H9 (cell line): ENCODE measurements around the gene MIPEP. TPM values are rescaled to one million over a fixed set of nuclear protein-coding genes. Genes with fewer than 3 reads are reported as not detected.

Experiments used
- DNase-seq: peaks from one replicate; pipeline ENCODE4 v3.0.0-alpha.2; 2017
- H2AFZ ChIP-seq: one replicate; pipeline ENCODE4 v1.6.1; 2013; ENCODE audit warnings: mild to moderate bottlenecking, low read length, control low read depth, moderate library complexity
- H2AK5ac ChIP-seq: 2 replicates; pipeline ENCODE4 v1.6.1; 2013; ENCODE audit warnings: low read length, control low read depth, mixed read lengths; ENCODE audit not compliant: insufficient read length
- H2BK120ac ChIP-seq: one replicate; pipeline ENCODE4 v1.6.1; 2013; ENCODE audit warnings: low read depth, mild to moderate bottlenecking, low read length, control low read depth, inconsistent platforms; ENCODE audit not compliant: poor library complexity, severe bottlenecking
- H2BK12ac ChIP-seq: 2 replicates; pipeline ENCODE4 v1.6.1; 2013; ENCODE audit warnings: low read length, control low read depth, mixed read lengths, low read depth; ENCODE audit not compliant: insufficient read length
- H2BK15ac ChIP-seq: 2 replicates; pipeline ENCODE4 v1.6.1; 2013; ENCODE audit warnings: low read depth, low read length, control low read depth
- H2BK20ac ChIP-seq: one replicate; pipeline ENCODE4 v1.6.1; 2013; ENCODE audit warnings: low read depth, mild to moderate bottlenecking, low read length, control low read depth, inconsistent platforms; ENCODE audit not compliant: poor library complexity, severe bottlenecking
- H2BK5ac ChIP-seq: 2 replicates; pipeline ENCODE4 v1.6.1; 2013; ENCODE audit warnings: low read length, control low read depth, mixed read lengths; ENCODE audit not compliant: insufficient read length
- H3K14ac ChIP-seq: 2 replicates; pipeline ENCODE4 v1.6.1; 2013; ENCODE audit warnings: low read length, control low read depth; ENCODE audit not compliant: insufficient read depth
- H3K18ac ChIP-seq: 2 replicates; pipeline ENCODE4 v1.6.1; 2013; ENCODE audit warnings: low read depth, mild to moderate bottlenecking, mixed read lengths, low read length, control low read depth; ENCODE audit not compliant: insufficient read length
- H3K23ac ChIP-seq: 2 replicates; pipeline ENCODE4 v1.6.1; 2013; ENCODE audit warnings: low read length, control low read depth, mixed read lengths, low read depth; ENCODE audit not compliant: insufficient read length
- H3K23me2 ChIP-seq: 2 replicates; pipeline ENCODE4 v1.6.1; 2013; ENCODE audit warnings: low read depth, mild to moderate bottlenecking, mixed read lengths, low read length, control low read depth; ENCODE audit not compliant: insufficient read length, poor library complexity, severe bottlenecking
- H3K27ac ChIP-seq: 2 replicates; pipeline ENCODE4 v1.5.1; 2013; ENCODE audit warnings: low read length, control low read depth, mixed read lengths, low read depth; ENCODE audit not compliant: insufficient read length
- H3K27me3 ChIP-seq: 2 replicates; pipeline ENCODE4 v1.6.1; 2013; ENCODE audit warnings: low read length, control low read depth, inconsistent platforms; ENCODE audit not compliant: insufficient read depth
- H3K4ac ChIP-seq: 2 replicates; pipeline ENCODE4 v1.6.1; 2013; ENCODE audit warnings: low read depth, mild to moderate bottlenecking, control low read depth, inconsistent platforms, low read length, moderate library complexity
- H3K4me1 ChIP-seq: 2 replicates; pipeline ENCODE4 v1.6.1; 2013; ENCODE audit warnings: low read length, control low read depth, inconsistent platforms; ENCODE audit not compliant: insufficient read depth
- H3K4me2 ChIP-seq: 2 replicates; pipeline ENCODE4 v1.6.1; 2013; ENCODE audit warnings: low read length, control low read depth, mixed read lengths; ENCODE audit not compliant: insufficient read length, insufficient read depth
- H3K56ac ChIP-seq: 2 replicates; pipeline ENCODE4 v1.6.1; 2013; ENCODE audit warnings: low read depth, mild to moderate bottlenecking, mixed read lengths, low read length, control low read depth; ENCODE audit not compliant: insufficient read length
- H3K79me1 ChIP-seq: 2 replicates; pipeline ENCODE4 v1.6.1; 2013; ENCODE audit warnings: low read depth, mild to moderate bottlenecking, moderate library complexity, low read length, control low read depth, inconsistent platforms; ENCODE audit not compliant: insufficient read depth, poor library complexity, severe bottlenecking
- H3K79me2 ChIP-seq: 2 replicates; pipeline ENCODE4 v1.6.1; 2013; ENCODE audit warnings: low read length, control low read depth, inconsistent platforms; ENCODE audit not compliant: insufficient read depth
- H3K9ac ChIP-seq: 2 replicates; pipeline ENCODE4 v1.6.1; 2013; ENCODE audit warnings: low read length, control low read depth, mixed read lengths; ENCODE audit not compliant: insufficient read length; ENCODE audit errors: extremely low read depth
- H3K9me3 ChIP-seq: one replicate; pipeline ENCODE4 v1.6.1; 2013; ENCODE audit warnings: low read depth, low read length, inconsistent platforms; ENCODE audit not compliant: control insufficient read depth
- H3T11ph ChIP-seq: one replicate; pipeline ENCODE4 v1.6.1; 2013; ENCODE audit warnings: mild to moderate bottlenecking, low read length, control low read depth, inconsistent platforms
- H4K20me1 ChIP-seq: one replicate; pipeline ENCODE4 v1.6.1; 2013; ENCODE audit not compliant: control insufficient read depth, insufficient read length, insufficient read depth
- H4K5ac ChIP-seq: 2 replicates; pipeline ENCODE4 v1.6.1; 2013; ENCODE audit warnings: low read depth, mild to moderate bottlenecking, mixed read lengths, low read length, control low read depth; ENCODE audit not compliant: insufficient read length
- H4K8ac ChIP-seq: replicated peaks from 2 replicates; pipeline ENCODE4 v1.6.1; 2013; ENCODE audit warnings: low read length, control low read depth, mixed read lengths, low read depth; ENCODE audit not compliant: insufficient read length
- H4K91ac ChIP-seq: 2 replicates; pipeline ENCODE4 v1.6.1; 2013; ENCODE audit warnings: low read depth, mild to moderate bottlenecking, moderate library complexity, mixed read lengths, low read length, control low read depth; ENCODE audit not compliant: insufficient read length
- H3K27ac Mint-ChIP-seq, 3 experiments: 2 replicates in 2 of 3; 3 replicates in 1 of 3; pipeline ENCODE4 v1.8.0; 2020 to 2021; ENCODE audit warnings: mixed read lengths in 3 of 3, mild to moderate bottlenecking in 1 of 3, moderate library complexity in 1 of 3
- H3K27me3 Mint-ChIP-seq: 2 replicates; pipeline ENCODE4 v1.8.0; 2021; ENCODE audit warnings: low read depth, mild to moderate bottlenecking, moderate library complexity, mixed read lengths
- H3K36me3 Mint-ChIP-seq, 3 experiments: 2 replicates in 2 of 3; 3 replicates in 1 of 3; pipeline ENCODE4 v1.8.0; 2020 to 2021; ENCODE audit warnings: low read depth in 3 of 3, mixed read lengths in 3 of 3; ENCODE audit not compliant: insufficient read depth in 1 of 3
- H3K4me1 Mint-ChIP-seq, 2 experiments: 2 replicates each; pipeline ENCODE4 v1.8.0; 2020; ENCODE audit warnings: mixed read lengths in 2 of 2
- H3K4me3 Mint-ChIP-seq, 2 experiments: 2 replicates in 1 of 2; 3 replicates in 1 of 2; pipeline ENCODE4 v1.8.0; 2020 to 2021; ENCODE audit warnings: mild to moderate bottlenecking in 2 of 2, mixed read lengths in 2 of 2, moderate library complexity in 1 of 2
- H3K9me3 Mint-ChIP-seq, 2 experiments: 2 replicates in 1 of 2; 3 replicates in 1 of 2; pipeline ENCODE4 v1.8.0; 2020; ENCODE audit warnings: mild to moderate bottlenecking in 2 of 2, mixed read lengths in 2 of 2, moderate library complexity in 1 of 2
- CTCF ChIP-seq: fragments of 200-600 bp; sonication (generic); conservative IDR thresholded peaks from 3 replicates; pipeline ENCODE4 v1.8.0; 2021; ENCODE audit warnings: antibody characterized with exemption, mild to moderate bottlenecking
- WGBS: extraction: QIAGEN DNeasy Blood & Tissue Kit; methylation state at CpG from one replicate; pipeline ENCODE4 v1.1.7; 2013; ENCODE audit warnings: missing lambda C conversion rate, low lambda C conversion rate, mixed read lengths; ENCODE audit not compliant: insufficient read length; ENCODE audit errors: extremely low coverage; 5-methylcytosine and 5-hydroxymethylcytosine counted together
- total RNA-seq: library from RNA; stranded (reverse); gene quantifications from 2 replicates; pipeline ENCODE4 v1.2.1, GENCODE V29; 2021

Gene MIPEP
- total RNA-seq, 1 experiment from 2014 or later = 18.5 TPM

GRCh38 chr13:23824371-23824770 is 64.8 kb downstream of the MIPEP start:
- Histone ChIP-seq H3K27ac (no peak overlapping the region), H4K20me1 (no peaks in the 10 kb centered on the region), H3T11ph (no peak overlapping the region), H3K18ac (no peak overlapping the region), H3K4me2 (no peak overlapping the region), H2BK120ac (no peak overlapping the region), H2BK20ac (no peak overlapping the region), H3K9me3 (no peaks in the 10 kb centered on the region), H3K4ac (no peak overlapping the region), H4K5ac (no peak overlapping the region), H4K8ac (no peak overlapping the region), H3K9ac (no peak overlapping the region), H3K79me2 (no peaks in the 10 kb centered on the region), H3K56ac (no peak overlapping the region), H3K79me1 (no peaks in the 10 kb centered on the region), H4K91ac (no peak overlapping the region), H2BK5ac (no peak overlapping the region), H3K23me2 (no peaks in the 10 kb centered on the region), H3K27me3 (no peaks in the 10 kb centered on the region), H3K14ac (no peak overlapping the region), H3K4me1 (no peaks in the 10 kb centered on the region), H2BK12ac (no peak overlapping the region), H2AFZ (no peak overlapping the region), H2BK15ac (no peak overlapping the region), H2AK5ac (no peak overlapping the region), H3K23ac (no peak overlapping the region)
- peaks cover 3 to 30% (median 12%) of the 10 kb centered on the region in 3 experiments; a peak in 6 of 7 replicates for H3K36me3 Mint-ChIP-seq
- DNase-seq = no peak
- H3K9me3 Mint-ChIP-seq = peaks cover 13 to 20% of the 10 kb centered on the region in 2 experiments
- WGBS = no CpG with 5 or more reads among the region's 3 CpGs
- no peak overlapping the region for H3K27ac Mint-ChIP-seq
- H3K27me3 Mint-ChIP-seq = no peaks in the 10 kb centered on the region
- TF ChIP-seq CTCF = no peak
- H3K4me1 Mint-ChIP-seq = 0 out of 4 replicates have a peak, but pooled peaks cover 2 to 3% of the 10 kb centered on the region in 2 experiments
- no peak overlapping the region for H3K4me3 Mint-ChIP-seq
